GM19238 (cell line): ENCODE measurements around the gene PRKCB.

Experiments
- DNase-seq: peaks from one replicate; pipeline ENCODE4 v3.0.0; 2011; ENCODE audit warnings: low spot score; ENCODE audit not compliant: insufficient read length

Gene PRKCB

DNA sequence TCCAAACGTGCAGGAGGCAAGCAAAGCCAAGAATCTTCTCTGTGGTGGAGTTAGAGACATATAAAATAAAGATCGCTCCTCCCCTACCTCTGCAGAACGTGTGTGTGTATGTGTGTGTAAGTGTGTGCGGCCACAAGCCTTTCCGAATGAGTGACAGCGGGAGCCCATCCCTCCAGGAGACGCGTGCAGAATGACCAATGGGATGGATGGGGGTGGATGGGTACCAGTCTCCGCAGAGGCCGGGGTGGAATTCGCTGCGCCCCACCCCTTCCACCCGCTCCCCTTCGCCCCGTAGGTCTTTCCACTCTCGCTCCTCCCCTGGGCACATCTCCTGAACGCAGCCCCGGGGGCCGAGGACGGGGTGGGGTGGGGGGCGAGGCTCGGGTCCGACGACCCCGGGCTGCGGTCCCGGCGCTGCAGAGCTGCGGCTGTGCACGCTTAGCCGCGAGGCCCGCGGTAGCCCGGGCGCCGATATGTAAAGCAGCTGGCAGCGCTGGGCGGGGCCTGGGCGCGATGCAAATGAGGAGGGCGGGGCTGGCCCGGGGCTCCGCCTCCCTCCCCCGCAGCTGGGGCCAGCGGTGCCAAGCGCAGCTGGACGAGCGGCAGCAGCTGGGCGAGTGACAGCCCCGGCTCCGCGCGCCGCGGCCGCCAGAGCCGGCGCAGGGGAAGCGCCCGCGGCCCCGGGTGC is at the start of gene PRKCB:
Gene PRKCB, plus strand, starts transcription at position 594 of the 688 bp plus-strand sequence.
- DNase-seq, result peak; percentile 87

DNA sequence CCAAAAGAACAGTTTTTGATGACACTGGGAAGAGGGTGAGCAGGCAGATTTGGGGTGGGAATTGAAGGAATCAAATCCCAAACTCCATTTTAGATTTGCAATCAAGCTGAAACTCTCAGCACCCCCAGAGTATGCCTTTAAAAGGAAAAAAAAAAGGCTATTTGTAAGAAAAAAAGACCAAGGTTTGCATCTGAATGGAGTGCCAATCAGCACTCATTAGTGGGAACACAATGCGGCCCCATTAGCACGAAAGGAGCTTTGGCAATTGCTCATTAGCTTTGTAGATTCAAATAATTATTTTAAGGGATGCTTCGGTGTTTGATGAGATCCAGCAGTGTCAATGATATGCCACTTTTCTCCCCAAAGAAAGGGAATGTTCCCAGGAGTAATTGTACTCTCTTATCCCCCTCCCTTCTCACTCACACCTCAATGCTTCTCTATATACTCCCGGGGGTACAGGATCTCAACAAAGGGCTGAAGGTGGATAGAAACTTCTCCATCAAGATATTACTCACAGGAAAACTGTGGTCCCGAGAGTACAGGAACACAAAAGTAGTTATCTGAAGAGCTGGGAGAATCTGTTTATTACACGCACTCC is 48.7 kb upstream of the PRKCB start:
- no peak for DNase-seq

DNA sequence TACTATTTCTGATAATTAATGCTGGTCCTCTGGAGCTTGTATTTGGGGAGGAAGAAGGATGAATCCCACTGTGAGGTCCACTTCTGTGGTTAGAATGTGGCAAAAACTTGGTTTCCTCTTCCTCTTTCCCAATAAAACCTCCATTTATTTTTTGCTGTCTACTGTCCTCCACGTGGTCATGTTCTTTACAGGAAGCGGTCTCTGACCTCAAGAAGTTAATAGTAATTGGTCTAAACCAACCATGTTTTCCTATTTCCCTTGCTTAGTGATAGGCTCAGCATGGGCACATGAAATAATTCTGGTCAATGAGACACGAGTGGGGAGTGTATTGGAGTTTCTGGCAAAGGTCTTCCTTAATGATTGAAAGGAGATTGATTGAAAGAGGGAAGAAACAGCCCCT is 47.1 kb upstream of the PRKCB start:
- no peak for DNase-seq

DNA sequence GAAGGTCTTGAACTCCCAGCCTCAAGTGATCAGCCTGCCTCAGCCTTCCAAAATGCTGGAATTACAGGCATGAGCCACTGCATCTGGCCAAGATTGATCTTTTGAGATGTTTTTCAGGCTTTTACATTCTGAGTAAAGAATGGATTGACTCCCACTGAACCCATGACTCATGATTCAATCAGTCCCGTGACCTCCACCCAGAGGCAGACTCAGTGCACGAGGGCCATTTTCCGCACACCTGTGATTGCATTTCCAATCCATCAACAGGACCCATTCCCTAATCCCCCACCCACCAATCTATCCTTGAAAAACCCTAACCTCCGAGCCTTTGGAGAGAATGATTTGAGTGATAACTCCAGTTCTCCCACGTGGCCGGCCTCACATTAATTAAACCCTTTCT is 40.4 kb upstream of the PRKCB start:
- DNase-seq, result no peak

DNA sequence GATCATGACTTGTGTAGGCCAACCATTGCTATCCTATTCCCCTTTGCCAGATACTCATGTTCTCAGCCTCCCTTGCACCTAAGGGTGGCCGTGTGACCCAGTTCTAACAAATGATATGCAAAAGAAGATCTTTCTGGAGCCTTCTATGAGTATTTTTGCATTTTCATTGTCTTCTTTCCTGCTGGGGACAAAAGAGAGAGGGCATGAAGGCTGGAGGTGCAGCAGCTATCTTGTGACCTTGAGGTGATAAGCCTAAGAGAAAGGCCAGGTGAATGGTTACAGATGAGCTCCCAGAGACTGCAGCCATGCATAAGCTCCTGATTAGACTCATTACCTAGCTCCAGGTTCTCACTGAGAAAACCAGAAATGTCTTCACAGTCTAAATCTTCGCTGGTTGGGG is 38.8 kb upstream of the PRKCB start:
- no peak for DNase-seq

DNA sequence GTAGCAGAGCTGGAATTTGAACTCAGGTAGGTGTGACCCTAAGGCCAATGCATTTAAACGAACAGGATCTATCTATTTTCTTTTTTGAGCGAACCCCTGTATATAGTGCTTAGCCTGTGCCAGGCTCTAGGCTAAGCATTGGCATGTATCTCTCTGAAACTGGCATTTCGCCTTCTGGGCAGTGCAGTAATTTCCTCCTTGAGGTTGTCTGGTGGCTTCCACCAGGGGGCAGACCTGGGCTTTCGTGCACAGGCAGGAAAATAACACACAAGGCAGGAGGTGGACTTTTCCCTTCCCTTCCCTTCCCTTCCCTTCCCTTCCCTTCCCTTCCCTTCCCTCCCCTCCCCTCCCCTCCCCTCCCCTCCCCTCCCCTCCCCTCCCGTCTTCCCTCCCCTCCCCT is 34.4 kb upstream of the PRKCB start:
- peak; percentile 41 for DNase-seq

DNA sequence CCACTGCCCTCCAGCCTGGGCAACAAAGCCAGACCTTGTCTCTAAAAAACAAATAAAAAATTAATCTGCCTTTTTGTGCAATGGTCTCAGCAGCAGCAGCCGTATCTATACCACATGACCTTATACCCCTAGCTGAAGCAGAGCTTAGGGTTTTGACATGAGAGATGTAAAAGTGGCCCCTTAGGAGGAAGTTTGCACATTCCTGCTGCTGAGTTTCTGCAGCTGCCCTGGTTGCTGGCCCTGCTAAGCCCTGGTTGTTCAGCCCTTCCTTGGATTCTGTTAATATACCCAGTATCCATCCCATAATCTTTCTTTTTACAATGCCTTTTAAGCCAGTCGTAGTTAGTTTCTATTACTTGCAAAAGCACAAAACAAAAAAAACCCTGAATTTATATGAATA is 33.0 kb upstream of the PRKCB start:
- no peak for DNase-seq

DNA sequence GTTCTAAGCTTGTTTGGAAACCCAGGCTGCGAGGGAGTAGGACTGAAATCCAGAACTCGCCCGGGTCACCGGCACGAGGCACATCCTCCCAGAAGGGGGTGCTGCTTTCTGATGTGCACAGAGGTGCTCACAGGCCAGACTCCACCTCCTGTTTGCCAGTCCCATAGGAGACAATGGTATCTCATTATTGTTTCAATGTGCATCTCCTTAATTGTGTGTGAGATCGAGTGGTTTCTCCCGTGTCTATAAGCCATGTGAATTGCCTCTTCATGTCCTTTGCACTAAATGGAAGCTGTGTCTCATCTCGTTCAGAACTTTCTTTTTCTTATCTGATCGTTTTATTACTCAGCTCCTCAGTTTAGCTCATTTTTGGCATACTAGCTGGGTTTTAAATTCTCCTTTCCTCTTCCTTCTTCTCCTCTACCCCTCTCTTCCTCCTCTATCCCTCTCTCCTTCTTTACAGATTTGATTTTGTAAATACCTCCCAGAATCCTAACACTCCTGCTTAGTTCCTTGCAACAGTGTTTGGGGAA is 32.1 kb upstream of the PRKCB start:
- DNase-seq, result peak; percentile 65

DNA sequence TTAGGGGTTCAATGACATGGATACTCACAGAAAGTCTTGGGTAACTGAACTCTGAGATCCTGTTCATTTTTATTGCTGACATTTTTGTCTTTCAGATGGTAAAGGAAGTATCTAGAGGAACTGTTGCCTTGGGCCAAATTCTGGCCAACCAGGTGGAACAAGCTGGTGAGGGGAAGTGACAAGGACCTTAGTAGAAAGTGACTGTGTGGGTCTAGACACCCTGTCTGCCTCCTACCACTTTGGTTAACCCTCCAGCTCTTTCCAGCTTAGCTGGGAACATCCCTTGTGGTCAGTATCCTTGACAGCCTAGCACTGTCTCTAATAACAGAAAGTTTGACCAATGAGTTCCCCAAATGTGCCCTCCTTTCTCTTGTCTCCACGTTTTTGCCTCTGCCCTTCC is 28.8 kb upstream of the PRKCB start:
- DNase-seq, result no peak

DNA sequence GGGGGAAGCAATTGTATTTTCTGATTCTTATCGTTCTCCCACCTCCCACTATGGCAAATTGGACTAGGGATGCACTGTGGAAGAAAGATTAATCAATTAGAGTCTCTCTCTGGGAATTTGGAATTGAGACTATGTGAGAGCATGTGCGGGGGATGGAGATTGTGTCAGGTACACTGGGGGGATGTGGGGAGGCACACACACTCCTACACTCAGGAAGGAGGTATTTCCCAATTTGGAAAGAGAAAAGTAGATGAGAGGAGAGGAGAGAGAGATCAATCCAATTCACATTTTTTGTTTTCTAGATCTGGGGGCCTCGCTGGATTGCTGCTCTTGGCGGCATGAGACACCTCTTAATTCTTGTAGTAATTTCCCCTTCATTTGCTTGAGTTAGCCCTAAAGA is 14.3 kb upstream of the PRKCB start:
- DNase-seq, result no peak

DNA sequence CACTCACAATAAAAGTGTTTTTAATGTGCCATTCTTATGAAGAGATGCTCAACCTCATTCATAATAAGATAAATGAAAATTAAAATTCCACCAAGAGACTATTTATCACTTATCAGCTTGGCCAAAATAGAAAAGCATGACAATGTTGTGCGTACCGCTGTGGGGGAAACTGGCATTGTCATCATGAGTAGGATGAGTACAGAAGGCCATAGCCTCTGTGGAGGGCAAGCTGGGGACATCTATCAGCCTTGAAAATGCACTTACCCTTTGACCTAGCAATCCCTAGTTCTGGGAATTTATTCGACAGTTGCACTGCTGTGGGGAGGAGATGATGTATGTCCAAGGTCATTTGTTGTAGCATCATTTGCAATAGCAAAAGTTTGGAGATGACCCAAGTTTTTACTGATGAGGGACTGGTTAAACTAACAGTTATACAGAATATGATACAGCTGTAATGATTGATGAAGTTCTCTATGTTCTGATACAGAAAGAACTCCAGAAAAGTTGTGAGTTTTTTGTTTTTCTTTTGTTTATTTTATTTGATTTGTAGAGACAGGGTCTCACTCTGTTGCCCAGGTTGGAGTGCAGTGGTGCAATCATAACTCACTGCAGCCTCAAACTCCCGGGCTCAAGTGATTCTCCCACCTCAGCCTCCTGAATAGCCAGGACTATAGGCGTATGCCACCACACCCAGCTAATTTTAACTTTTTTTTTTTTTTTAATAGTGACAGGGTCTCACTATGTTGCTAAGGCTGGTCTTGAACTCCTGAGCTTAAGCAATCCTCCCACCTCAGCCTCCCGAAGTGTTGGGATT is 13.7 kb upstream of the PRKCB start:
- DNase-seq, result no peak

DNA sequence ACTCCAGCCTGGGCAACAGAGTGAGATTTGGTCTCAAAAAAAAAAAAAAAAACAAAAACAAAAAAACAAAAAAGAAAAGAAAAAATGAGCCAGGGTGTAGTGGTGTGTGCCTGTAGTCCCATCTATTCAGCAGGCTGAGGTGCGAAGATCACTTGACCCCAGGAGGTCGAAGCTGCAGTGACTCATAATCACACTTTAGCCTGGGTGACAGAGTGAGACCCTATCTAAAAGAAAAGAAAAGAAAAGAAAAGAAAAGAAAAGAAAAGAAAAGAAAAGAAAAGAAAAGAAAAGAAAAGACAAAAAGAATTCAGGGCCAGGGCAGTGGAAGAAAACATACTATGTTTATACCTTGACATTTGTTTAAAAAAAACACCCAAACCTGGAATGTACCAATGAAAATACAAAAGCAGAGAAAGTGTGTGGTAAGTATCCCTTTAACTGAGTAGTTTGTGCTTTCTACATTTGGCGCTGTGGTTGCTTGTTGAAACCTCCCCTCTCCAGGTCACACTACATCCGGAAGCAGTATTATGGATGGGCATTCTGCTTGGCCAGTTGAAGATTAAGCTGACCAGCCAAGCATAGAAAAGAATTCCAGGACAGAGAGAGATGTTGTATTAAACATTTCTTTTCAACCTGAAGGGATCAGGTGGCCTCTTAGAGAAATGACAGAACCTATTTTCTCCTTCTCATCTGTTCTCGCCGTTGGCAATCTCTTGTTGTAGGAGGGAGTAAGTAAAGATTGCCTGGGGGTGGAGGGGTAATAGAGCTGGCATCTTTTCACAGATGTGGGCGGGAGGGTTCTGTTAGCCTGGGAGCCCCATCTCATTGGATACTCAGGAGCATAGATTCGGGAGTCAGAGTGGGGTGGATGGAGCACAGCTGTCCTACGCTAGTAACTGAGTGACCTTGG is 12.1 kb upstream of the PRKCB start:
- no peak for DNase-seq

DNA sequence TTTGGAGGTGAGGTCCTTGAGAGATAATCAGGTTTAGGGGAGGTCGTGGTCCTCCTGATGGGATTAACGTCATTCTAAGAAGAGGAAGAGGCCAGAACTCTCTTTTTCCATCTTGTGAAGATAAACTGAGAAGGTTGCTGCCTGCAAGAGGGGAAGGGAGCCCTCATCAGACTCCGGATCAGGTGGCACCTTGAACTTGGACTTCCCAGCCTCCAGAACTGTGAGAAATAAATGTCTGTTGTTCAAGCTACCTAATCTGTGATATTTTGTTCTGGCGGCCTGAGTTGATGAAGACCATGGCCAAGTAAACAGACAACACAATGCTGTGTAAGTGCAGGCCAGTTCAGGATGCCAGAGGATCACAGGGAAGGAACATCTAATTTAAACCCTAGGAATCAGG is 10.9 kb upstream of the PRKCB start:
- DNase-seq, result no peak

DNA sequence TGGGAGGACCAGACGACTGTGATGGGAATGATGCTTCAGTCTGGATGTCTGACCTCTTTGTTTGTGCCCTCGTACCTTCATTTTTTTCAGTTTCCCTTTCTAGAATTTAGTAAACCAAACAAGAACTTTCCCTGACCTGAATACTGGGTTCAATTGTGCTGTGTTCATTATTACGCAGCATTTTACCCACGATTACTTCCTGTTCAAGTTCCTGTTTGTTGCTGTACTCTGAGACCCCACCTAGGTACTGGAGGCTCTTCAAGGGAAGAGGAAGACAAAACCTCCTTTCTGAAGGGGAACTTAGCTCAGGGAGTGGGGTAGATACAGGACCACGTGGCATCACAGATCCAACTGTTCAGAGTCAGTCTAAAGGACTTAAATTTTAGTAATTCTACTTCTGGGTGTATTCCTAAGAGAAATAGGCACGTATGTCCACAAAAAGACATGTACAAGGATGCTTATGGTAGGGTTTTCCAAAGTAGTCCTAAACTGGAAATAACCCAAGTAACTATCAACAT is 9.2 kb upstream of the PRKCB start:
- DNase-seq, result no peak

DNA sequence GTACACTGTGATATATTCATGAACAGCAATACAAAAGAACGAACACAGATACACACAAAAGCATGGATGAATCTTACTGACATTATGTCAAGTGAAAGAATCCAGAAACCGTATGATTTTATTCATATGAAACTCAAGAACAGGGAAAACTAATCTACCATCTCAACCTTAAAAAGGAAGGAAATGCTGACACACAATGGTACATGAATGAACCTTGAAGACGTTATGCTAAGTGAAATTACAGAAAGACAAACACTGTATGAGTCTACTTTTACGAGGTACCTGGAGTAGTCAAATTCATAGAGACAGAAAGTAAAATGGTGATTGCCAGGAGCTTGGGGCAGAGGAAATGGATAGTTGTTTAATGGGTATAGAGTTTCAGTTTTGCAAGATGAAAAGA is 8.7 kb upstream of the PRKCB start:
- DNase-seq, result no peak

DNA sequence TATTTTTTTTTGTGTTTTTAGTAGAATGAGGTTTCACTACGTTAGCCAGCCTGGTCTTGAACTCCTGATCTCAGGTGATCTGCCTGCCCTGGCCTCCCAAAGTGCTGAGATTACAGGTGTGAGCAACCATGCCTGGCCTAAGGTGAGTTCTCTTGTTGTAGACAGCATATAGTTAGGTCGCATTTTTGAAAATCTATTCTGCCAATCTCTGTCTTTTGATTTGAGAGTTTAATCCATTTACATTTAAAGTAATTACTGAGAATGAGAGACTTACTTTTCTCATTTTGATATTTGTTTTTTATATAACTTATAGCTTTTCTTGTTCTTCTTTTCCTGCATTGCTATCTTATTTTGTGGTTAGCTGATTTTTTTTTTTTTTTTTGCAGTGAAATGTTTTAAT is 6.3 kb upstream of the PRKCB start:
- DNase-seq, result no peak

DNA sequence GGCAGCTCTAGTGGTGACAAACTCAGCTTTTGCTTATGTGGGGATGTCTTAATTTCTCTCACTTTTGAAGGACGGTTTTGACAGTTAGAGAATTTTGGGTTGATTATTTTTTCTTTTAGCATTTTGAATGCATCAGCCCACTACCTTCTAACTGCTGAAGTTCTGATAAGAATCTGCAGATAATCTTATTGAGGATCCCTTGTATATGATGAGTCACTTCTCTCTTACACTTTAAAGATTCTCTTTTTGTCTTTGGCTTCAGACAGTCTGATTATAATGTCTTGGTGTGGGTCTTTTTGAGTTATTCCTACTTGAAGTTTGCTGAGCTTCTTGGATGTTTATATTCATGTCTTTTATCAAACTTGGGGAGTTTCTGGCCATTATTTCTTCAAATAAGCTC is 5.5 kb upstream of the PRKCB start:
- DNase-seq, result no peak

DNA sequence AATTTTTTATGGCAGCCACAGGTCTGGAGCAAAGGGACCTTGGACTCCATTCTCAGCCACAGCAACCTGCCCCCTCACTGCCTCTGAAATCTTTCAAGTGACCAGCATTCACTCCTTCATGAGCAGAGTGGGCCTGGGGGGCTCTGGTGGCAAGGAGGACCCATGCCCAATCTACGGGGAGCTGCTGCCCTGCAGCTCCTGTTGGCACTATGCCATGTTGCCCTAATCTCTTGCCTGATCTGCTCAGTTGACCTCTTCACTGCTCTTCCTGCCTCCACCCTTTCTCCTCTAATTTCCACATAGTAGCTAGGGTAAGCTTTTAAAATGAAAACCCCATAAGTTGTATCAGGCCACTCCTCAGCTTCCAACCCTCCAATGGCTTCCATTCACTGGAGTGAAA is 2.9 kb upstream of the PRKCB start:
- no peak for DNase-seq

DNA sequence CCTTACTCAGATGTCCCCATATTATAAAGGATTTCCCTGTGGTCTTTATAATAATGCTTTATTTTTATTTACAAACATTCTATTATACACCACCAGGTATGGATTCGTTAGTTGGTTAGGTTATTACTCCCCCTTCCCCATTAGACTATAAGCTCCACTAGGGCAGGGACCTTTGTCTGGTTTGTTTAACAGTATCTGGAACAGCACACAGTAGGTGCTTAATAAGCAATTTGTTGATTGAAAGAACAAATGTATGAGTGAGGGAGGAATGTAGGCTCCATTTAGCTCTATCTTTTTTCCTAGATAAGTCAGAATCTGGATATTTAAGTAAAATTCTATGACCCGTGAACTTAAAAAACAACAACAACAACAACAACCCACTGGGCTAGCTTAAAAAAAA is 2.3 kb upstream of the PRKCB start:
- DNase-seq, result no peak

DNA sequence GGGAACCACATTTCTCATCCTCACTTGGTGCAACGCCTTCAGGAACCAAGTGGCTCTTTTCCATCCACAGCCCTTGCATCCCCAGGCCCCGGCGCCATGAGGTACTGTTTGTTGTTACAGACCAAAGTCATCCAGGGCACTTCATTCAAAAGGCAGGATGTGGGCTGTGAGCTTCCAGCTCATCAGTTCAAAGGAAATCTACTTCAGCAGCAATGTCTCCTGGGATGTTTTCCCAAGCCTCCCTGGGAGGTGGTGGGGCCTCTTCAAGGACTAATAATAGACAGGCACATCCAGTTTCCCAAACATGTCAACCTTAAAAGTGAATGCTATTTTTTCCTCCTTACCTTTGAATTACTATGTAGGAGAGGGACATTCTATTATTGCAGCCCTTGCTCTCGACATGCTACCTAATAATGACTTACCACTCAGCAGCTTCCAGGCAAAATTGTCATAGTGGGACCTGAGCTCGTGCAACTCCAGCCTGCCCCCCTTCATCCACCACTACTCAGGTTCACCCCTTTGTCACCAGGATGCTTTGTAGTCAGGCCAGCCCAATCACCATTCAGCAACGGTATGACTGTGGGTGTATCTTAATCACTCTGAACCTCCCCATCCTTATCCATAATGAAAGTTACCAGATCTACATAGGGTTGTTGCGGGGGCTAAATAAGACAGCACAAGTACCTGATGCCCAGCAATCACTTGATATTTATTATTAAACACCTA is 1.7 kb upstream of the PRKCB start:
- no peak for DNase-seq

DNA sequence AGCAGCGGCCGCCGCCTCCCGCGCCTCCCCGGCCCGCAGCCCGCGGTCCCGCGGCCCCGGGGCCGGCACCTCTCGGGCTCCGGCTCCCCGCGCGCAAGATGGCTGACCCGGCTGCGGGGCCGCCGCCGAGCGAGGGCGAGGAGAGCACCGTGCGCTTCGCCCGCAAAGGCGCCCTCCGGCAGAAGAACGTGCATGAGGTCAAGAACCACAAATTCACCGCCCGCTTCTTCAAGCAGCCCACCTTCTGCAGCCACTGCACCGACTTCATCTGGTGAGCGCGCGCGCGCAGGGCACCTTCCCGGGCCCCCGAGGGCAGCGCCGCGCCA is 258 bp downstream of the PRKCB start:
- DNase-seq, result no peak
